ENCODE results near the gene BMPR1A. TPM values are rescaled to one million over a fixed set of nuclear protein-coding genes. Genes with fewer than 3 reads are reported as not detected.
A peak's percentile ranks its signal among the peaks of the same experiment; 100 is the strongest.
"Not testable (repeated sequence)": the region's sequence is repeated elsewhere in the genome, so short reads cannot be mapped to it uniquely, and the experiment has no call there.

The BMPR1A gene
- total RNA-seq, 4 donors from 2014 or later: 72.7 to 89.5 (median 84.2) TPM

DNA sequence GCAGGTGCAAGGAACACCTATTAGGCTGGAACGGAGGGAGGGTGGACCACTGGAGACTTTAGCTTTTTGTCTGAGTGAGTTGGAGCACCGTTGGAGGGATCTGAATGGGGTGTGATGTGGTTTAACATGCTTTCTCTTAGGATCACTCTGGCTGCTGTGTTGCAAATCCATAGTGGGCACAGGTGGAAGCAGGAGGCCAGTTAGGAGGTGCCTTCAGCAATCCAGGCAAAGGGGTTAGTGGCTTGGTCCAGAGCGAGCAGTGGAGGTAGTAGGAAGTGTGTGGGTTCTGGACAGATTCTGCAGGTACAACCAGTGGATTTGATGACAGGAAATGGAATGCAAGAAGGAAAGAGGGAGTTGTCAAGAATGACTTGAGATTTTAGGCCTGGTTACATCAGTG is 106.0 kb downstream of the BMPR1A start:
- WGBS, 2 donors: 77 to 78% methylated on average over 3 of the region's 3 CpGs
- Histone ChIP-seq H3K27ac (peak overlapping the region; percentile 60 to 67 (median 65)), H3K36me3 (no peaks in the 10 kb centered on the region), H3K4me3 (replicated peaks in 1 of 3) (no peak overlapping the region), H3K4me1 (peaks cover 28 to 42% of the 10 kb centered on the region in 2 donors), H3K9me3 (no peaks in the 10 kb centered on the region), H3K27me3 (no peaks in the 10 kb centered on the region)
- no peak for TF ChIP-seq POLR2A (IDR thresholded peaks at IDR 0.05)
- TF ChIP-seq, protein P1, sequence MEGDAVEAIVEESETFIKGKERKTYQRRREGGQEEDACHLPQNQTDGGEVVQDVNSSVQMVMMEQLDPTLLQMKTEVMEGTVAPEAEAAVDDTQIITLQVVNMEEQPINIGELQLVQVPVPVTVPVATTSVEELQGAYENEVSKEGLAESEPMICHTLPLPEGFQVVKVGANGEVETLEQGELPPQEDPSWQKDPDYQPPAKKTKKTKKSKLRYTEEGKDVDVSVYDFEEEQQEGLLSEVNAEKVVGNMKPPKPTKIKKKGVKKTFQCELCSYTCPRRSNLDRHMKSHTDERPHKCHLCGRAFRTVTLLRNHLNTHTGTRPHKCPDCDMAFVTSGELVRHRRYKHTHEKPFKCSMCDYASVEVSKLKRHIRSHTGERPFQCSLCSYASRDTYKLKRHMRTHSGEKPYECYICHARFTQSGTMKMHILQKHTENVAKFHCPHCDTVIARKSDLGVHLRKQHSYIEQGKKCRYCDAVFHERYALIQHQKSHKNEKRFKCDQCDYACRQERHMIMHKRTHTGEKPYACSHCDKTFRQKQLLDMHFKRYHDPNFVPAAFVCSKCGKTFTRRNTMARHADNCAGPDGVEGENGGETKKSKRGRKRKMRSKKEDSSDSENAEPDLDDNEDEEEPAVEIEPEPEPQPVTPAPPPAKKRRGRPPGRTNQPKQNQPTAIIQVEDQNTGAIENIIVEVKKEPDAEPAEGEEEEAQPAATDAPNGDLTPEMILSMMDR (IDR thresholded peaks at IDR 0.05): no peak
- intact Hi-C loops (cut with DNase I): no loop called here
- DNase-seq: no peak

DNA sequence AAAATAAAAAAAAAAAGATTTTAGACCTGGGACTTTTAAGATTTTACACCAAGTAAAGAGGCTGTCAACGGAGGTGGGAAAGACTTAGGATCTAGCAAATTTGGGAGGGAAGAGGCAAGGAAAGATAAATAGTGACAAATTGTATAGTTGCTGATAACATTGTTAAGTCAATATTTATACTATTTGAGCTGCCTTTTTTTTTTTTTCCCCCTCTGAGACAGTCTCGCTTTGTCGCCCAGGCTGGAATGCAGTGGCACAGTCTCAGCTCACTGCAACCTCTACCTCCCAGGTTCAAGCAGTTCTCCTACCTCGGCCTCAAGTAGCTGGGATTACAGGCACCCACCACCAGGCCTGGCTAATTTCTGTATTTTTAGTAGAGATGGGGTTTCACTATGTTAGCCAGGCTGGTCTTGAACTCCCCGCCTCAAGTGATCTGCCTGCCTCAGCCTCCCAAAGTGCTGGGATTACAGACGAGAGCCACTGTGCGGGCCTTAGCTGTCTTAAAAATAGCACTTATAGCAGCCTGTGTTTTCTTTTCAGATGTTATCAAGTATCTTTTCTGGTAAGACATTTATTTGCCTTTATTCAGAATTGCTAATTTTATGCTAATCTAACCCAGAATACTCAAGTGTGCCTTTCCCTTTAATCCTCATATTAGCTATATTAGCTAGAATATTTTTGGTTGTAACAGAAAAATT is 106.5 kb downstream of the BMPR1A start:
- DNase-seq: peak; percentile 66 to 67
- Histone ChIP-seq H3K27ac (peak overlapping the region; percentile 60 to 67 (median 65)), H3K36me3 (no peaks in the 10 kb centered on the region), H3K4me1 (peaks cover 31 to 47% of the 10 kb centered on the region in 2 donors), H3K27me3 (no peaks in the 10 kb centered on the region), H3K9me3 (no peaks in the 10 kb centered on the region), H3K4me3 (replicated peaks in 1 of 3) (no peak overlapping the region)
- no peak for TF ChIP-seq POLR2A (IDR thresholded peaks at IDR 0.05)
- TF ChIP-seq, protein P1 (IDR thresholded peaks at IDR 0.05): peak in 4 of 6 experiments; percentile 20 to 46 (median 30)
- WGBS, 2 donors: 58 to 69% methylated on average over 7 of the region's 7 CpGs
- intact Hi-C loops (cut with DNase I): no loop called here

DNA sequence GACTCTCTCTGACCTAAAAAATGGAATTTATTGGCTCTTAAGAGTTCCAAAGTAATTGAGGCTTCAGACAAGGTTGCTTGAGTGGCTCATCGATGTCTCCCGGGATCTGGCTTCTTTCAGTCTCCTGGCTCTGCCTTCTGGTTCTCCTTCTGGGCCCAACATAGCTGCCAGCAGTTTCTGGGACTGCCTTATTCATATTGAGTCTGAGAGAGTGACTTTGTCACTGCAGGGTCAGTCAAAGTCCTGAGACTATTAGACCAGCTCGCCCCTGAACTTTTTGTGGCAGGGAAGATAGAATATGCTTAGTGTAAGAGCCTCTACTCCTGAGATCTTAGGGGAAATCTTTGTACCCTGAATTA is 107.0 kb downstream of the BMPR1A start:
- Histone ChIP-seq H3K36me3 (no peaks in the 10 kb centered on the region), H3K27me3 (no peaks in the 10 kb centered on the region), H3K4me3 (replicated peaks in 1 of 3) (no peak overlapping the region), H3K27ac (peak overlapping the region; percentile 60 to 67 (median 65)), H3K9me3 (no peaks in the 10 kb centered on the region), H3K4me1 (peaks cover 37 to 53% of the 10 kb centered on the region in 2 donors)
- peak; percentile 23 to 44 for DNase-seq
- intact Hi-C loops (cut with DNase I): no loop called here
- 71 to 74% methylated on average over 3 of the region's 3 CpGs for WGBS, 2 donors
- TF ChIP-seq POLR2A (IDR thresholded peaks at IDR 0.05): no peak
- TF ChIP-seq, protein P1 (IDR thresholded peaks at IDR 0.05): no peak

DNA sequence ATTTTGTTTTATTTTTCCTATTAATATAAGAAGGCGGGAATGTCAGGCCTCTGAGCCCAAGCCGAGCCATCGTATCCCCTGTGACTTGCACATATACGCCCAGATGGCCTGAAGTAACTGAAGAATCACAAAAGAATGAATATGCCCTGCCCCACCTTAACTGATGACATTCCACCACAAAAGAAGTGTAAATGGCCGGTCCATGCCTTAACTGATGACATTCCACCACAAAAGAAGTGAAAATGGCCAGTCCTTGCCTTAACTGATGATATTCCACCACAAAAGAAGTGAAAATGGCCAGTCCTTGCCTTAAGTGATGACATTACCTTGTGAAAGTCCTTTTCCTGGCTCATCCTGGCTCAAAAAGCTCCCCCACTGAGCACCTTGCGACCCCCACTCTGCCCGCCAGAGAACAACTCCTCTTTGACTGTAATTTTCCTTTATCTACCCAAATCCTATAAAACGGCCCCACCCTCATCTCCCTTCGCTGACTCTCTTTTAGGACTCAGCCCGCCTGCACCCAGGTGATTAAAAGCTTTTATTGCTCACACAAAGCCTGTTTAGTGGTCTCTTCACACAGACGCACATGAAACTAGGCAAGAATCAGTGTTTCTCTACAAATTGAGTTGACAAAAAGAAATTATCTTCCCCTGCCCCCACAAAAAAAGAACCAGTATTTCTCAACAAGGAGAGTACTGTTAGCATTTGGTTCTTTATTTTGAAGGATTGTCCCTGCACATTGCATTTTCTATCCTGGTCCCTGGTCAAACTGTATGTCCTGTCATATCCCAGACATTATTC is 108.8 kb downstream of the BMPR1A start:
- 91 to 96% methylated on average over 11 of the region's 11 CpGs for WGBS, 2 donors
- H3K27ac ChIP-seq: peak overlapping the region in 2 of 3 donors; percentile 65
- H3K9me3 ChIP-seq; H3K27me3 ChIP-seq; intact Hi-C loops (cut with DNase I); DNase-seq; H3K4me3 ChIP-seq (replicated peaks in 1 of 3); H3K36me3 ChIP-seq: not testable (repeated sequence)
- peaks cover 43 to 67% of the 10 kb centered on the region in 2 donors for H3K4me1 ChIP-seq

DNA sequence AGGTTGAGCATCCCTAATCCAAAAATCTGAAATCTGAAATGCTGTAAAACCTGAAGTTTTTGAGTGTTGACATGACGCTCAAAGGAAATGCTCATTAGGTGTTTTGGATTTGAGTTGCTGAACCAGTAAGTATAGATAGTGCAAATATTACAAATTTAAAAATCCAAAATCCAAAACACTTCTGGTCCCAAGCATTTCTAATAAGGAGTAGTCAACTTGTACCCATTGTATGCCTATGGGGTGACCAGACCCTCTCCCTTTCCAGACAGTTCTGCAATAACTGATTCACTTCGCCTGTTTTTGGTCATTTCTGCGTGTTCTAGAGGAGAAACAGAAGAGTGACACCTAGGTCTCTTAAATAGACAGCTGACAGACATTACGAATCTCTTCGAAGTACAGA is 110.7 kb downstream of the BMPR1A start:
- Histone ChIP-seq H3K4me3 (replicated peaks in 1 of 3) (no peak overlapping the region), H3K36me3 (no peaks in the 10 kb centered on the region), H3K4me1 (peaks cover 61 to 79% of the 10 kb centered on the region in 2 donors), H3K9me3 (no peaks in the 10 kb centered on the region), H3K27ac (peak overlapping the region; percentile 47 to 84 (median 65)), H3K27me3 (no peaks in the 10 kb centered on the region)
- WGBS, 2 donors: 96 to 97% methylated on average over 5 of the region's 5 CpGs
- no peak for DNase-seq
- TF ChIP-seq, protein P1 (IDR thresholded peaks at IDR 0.05): no peak
- TF ChIP-seq POLR2A (IDR thresholded peaks at IDR 0.05): no peak
- intact Hi-C loops (cut with DNase I): no loop called here
